Keratinocyte (primary cell): ENCODE measurements around the gene KCNQ4. TPM values are rescaled to one million over a fixed set of nuclear protein-coding genes. Genes with fewer than 3 reads are reported as not detected.

Experiments used
- DNase-seq: peaks from one replicate; pipeline ENCODE4 v3.0.0-alpha.2; 2011; ENCODE audit warnings: low read depth, missing footprints, low spot score
- FAIRE-seq: peaks from 2 replicates; lab custom pipeline; 2011; peaks lifted over from hg19 to GRCh38; lab: Jason Lieb, UNC
- H2AFZ ChIP-seq: 2 replicates; pipeline ENCODE4 v1.6.0; 2012; ENCODE audit warnings: low read length, control low read depth, inconsistent platforms; ENCODE audit not compliant: control insufficient read depth
- H3K27ac ChIP-seq: 2 replicates; pipeline ENCODE4 v1.5.1; 2011; ENCODE audit warnings: low read length; ENCODE audit not compliant: control insufficient read depth, insufficient read depth
- H3K27me3 ChIP-seq: 3 replicates; pipeline ENCODE4 v1.6.0; 2011; ENCODE audit warnings: low read length; ENCODE audit not compliant: control insufficient read depth, insufficient read depth; ENCODE audit errors: extremely low read depth
- H3K36me3 ChIP-seq, 2 experiments: 2 replicates in 1 of 2; 3 replicates in 1 of 2; pipeline ENCODE4 v1.5.1; 2011; ENCODE audit warnings: low read length in 2 of 2, mild to moderate bottlenecking in 1 of 2; ENCODE audit not compliant: control insufficient read depth in 2 of 2, insufficient read depth in 2 of 2; ENCODE audit errors: extremely low read depth in 1 of 2
- H3K4me1 ChIP-seq: 3 replicates; pipeline ENCODE4 v1.5.1; 2011; ENCODE audit warnings: low read length; ENCODE audit not compliant: control insufficient read depth, insufficient read depth; ENCODE audit errors: extremely low read depth
- H3K4me2 ChIP-seq: 3 replicates; pipeline ENCODE4 v1.6.0; 2011; ENCODE audit warnings: low read depth, low read length; ENCODE audit not compliant: control insufficient read depth, insufficient read depth; ENCODE audit errors: extremely low read depth
- H3K4me3 ChIP-seq, 3 experiments: fragments of 200-600 bp in 1 of 3; sonication (generic) in 1 of 3; 2 replicates in 2 of 3; 3 replicates in 1 of 3; pipeline ENCODE4 v1.5.1; 2011 to 2016; ENCODE audit warnings: low read length in 3 of 3, mild to moderate bottlenecking in 3 of 3, control low read depth in 2 of 3, inconsistent platforms in 1 of 3, low read depth in 1 of 3, mixed read lengths in 1 of 3, mixed run types in 1 of 3, moderate library complexity in 1 of 3; ENCODE audit not compliant: control insufficient read depth in 2 of 3, insufficient read depth in 2 of 3; ENCODE audit errors: extremely low read depth in 1 of 3
- H3K79me2 ChIP-seq: 2 replicates; pipeline ENCODE4 v1.6.0; 2012; ENCODE audit warnings: low read length; ENCODE audit not compliant: control insufficient read depth, insufficient read depth
- H3K9ac ChIP-seq: 3 replicates; pipeline ENCODE4 v1.6.0; 2011; ENCODE audit warnings: low read length; ENCODE audit not compliant: control insufficient read depth, insufficient read depth; ENCODE audit errors: extremely low read depth
- H3K9me1 ChIP-seq: 3 replicates; pipeline ENCODE4 v1.6.0; 2011; ENCODE audit warnings: low read length; ENCODE audit not compliant: control insufficient read depth, insufficient read depth; ENCODE audit errors: extremely low read depth
- H3K9me3 ChIP-seq: 2 replicates; pipeline ENCODE4 v1.5.1; 2012; ENCODE audit warnings: low read depth, low read length; ENCODE audit not compliant: control insufficient read depth
- H4K20me1 ChIP-seq: 3 replicates; pipeline ENCODE4 v1.6.0; 2011; ENCODE audit warnings: low read length; ENCODE audit not compliant: control insufficient read depth, insufficient read depth; ENCODE audit errors: extremely low read depth
- CTCF ChIP-seq, 3 experiments: IDR thresholded peaks in 1 of 3; conservative IDR thresholded peaks in 1 of 3; optimal IDR thresholded peaks in 1 of 3; 2 replicates in 2 of 3; 3 replicates in 1 of 3; pipeline versions ENCODE3 to v1.5.1; 2011; ENCODE audit warnings: low read length in 3 of 3, mild to moderate bottlenecking in 3 of 3, moderate library complexity in 2 of 3, control low read depth in 1 of 3, inconsistent platforms in 1 of 3; ENCODE audit not compliant: insufficient read depth in 2 of 3; ENCODE audit errors: extremely low read depth in 1 of 3
- EZH2 ChIP-seq: IDR thresholded peaks from one replicate; pipeline ENCODE4 v1.6.1; 2012; ENCODE audit warnings: inconsistent platforms, mild to moderate bottlenecking, low read length, moderate library complexity
- dilution Hi-C: fragments of 300-500 bp; cut with MboI; formaldehyde crosslinking; loops from one replicate; pipeline ENCODE4 v1.7.0; 2020; ENCODE audit warnings: low sequenced_read_pairs; ENCODE audit not compliant: extremely low pct_ligation_motif_present
- polyA plus RNA-seq, 5 experiments: library from polyadenylated mRNA; depleted of rRNA in 3 of 5; stranded (reverse) in 3 of 5; stranded (forward) in 1 of 5; unstranded in 1 of 5; fragments of >200 nt; gene quantifications; 1 replicate in 1 of 5; 2 replicates in 3 of 5; 3 replicates in 1 of 5; pipeline versions ENCODE4 v1.2.1 to v1.2.3, GENCODE V29; 2011 to 2012; ENCODE audit warnings: missing spikeins in 2 of 5, low read depth in 1 of 5, low replicate concordance in 1 of 5

Gene KCNQ4
- polyA plus RNA-seq, 1 donor (not counting 4 experiments of a cell fraction or from before 2014, with no cell fraction given), result not detected

GRCh38 chr1:40808444-40808843, 24.9 kb downstream of the KCNQ4 start:
- Histone ChIP-seq H3K9me1 (no peaks in the 10 kb centered on the region), H3K27me3 (peaks cover 26% of the 10 kb centered on the region), H3K4me3 (no peak overlapping the region), H3K9ac (no peak overlapping the region), H2AFZ (no peak overlapping the region), H3K79me2 (no peaks in the 10 kb centered on the region), H3K4me2 (no peak overlapping the region), H3K4me1 (no peaks in the 10 kb centered on the region), H4K20me1 (no peaks in the 10 kb centered on the region), H3K27ac (no peak overlapping the region), H3K36me3 (no peaks in the 10 kb centered on the region), H3K9me3 (no peaks in the 10 kb centered on the region)
- TF ChIP-seq CTCF (optimal IDR thresholded peaks at IDR 0.05 in 1 of 3, IDR thresholded peaks at IDR 0.05 in 1 of 3, conservative IDR thresholded peaks at IDR 0.05 in 1 of 3; ENCODE audit: extremely low read depth in 1 of 3, insufficient read depth in 2 of 3, low read length in 3 of 3) (no peak), EZH2 (no peak)
- DNase-seq, result no peak
- dilution Hi-C loops, result no loop called here
- FAIRE-seq, result no peak

- FAIRE-seq (no peak), DNase-seq (no peak)
- dilution Hi-C loops, result no loop called here
- Histone ChIP-seq H3K36me3 (no peaks in the 10 kb centered on the region), H2AFZ (no peak overlapping the region), H3K4me2 (no peak overlapping the region), H3K9me3 (no peaks in the 10 kb centered on the region), H4K20me1 (no peaks in the 10 kb centered on the region), H3K27me3 (peaks cover 26% of the 10 kb centered on the region), H3K9me1 (no peaks in the 10 kb centered on the region), H3K4me1 (no peaks in the 10 kb centered on the region), H3K79me2 (no peaks in the 10 kb centered on the region), H3K27ac (no peak overlapping the region), H3K4me3 (no peak overlapping the region), H3K9ac (no peak overlapping the region)
- TF ChIP-seq EZH2, result no peak
- no peak for TF ChIP-seq CTCF (optimal IDR thresholded peaks at IDR 0.05 in 1 of 3, IDR thresholded peaks at IDR 0.05 in 1 of 3, conservative IDR thresholded peaks at IDR 0.05 in 1 of 3; ENCODE audit: extremely low read depth in 1 of 3, insufficient read depth in 2 of 3, low read length in 3 of 3)
Measured at GRCh38 chr1:40808909-40809308, 25.3 kb downstream of the KCNQ4 start.
